IPS-18c (cell line): ENCODE measurements around the gene MAST4.

Experiments
- H3K4me3 ChIP-seq: 2 replicates; pipeline ENCODE4 v1.7.0; 2013; ENCODE audit warnings: low read depth, mild to moderate bottlenecking, low read length, moderate library complexity; ENCODE audit not compliant: insufficient read depth
- H3K9me3 ChIP-seq: one replicate; pipeline ENCODE4 v1.6.1; 2013; ENCODE audit warnings: mild to moderate bottlenecking, low read length, moderate library complexity; ENCODE audit not compliant: control insufficient read depth, insufficient read depth

The MAST4 gene

DNA sequence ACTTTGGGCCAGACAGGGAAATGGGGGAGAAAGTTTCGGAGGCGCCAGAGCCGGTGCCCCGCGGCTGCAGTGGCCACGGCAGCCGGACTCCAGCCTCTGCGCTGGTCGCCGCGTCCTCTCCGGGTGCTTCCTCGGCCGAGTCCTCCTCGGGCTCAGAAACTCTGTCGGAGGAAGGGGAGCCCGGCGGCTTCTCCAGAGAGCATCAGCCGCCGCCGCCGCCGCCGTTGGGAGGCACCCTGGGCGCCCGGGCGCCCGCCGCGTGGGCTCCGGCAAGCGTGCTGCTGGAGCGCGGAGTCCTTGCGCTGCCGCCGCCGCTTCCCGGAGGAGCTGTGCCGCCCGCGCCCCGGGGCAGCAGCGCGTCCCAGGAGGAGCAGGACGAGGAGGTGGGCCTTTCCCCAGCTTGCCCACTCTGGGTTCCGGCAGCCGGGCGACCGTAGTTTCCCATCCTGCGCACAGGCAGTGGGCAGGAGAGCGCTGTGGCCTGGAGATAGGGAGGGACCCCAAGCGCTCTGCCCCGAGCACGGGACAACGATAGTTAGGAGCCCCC lies 516 bp downstream of the MAST4 start:
- Histone ChIP-seq H3K4me3 (peak overlapping the region; percentile 83), H3K9me3 (peaks cover 8% of the 10 kb centered on the region)

DNA sequence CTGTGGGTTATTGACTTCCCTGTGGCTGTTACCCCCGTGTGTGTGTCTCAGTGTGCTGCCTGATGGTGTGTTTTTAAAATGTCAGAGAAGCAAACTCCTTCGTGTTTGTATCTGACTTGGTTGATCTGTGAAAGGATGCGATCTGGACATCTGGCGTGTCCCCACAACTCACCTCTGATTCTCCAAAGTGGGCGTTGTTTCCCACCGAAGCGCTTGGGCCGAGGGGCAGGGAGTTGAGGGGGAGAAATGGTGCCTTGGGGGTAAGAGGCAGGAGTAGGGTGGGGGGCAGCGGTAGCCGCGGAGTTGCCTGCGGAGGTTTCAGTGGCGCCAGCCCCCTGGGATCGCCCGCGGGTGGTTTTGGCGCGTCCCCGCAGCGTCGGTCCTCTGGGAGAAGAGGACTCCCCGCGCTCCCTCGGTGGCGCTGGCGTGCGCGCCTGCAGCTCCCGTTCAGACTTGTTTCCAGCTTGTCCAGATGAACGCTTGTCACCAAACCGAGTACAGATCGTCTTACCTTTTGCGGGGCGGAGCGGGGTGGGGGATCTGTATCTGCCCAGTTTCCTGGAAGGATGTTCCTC lies 1.1 kb downstream of the MAST4 start:
- peak overlapping the region; percentile 83 for H3K4me3 ChIP-seq
- H3K9me3 ChIP-seq = peaks cover 8% of the 10 kb centered on the region

DNA sequence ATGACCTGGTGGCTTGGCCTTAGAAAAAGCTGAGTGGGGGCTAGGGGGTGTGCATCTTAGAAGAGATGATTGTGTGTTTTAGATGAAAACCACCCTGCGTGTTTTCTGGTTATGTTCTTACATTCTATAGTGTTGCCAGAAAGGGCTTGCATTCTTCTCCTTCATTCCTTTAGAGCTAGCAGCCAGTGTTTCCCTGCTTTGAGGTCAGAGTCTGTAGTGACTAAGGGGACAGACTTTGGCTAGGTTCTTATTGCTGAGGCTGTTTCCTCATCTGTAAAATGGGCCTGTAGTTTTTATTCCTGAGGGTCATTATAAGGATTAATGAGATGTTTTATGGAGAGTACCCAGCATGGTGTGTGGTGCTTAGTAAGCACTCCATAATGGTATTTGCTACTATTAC lies 6.4 kb downstream of the MAST4 start:
- Histone ChIP-seq H3K9me3 (peaks cover 7% of the 10 kb centered on the region), H3K4me3 (no peak overlapping the region)

GRCh38 chr5:66603164-66603563 lies 7.0 kb downstream of the MAST4 start:
- Histone ChIP-seq H3K9me3 (peaks cover 6% of the 10 kb centered on the region), H3K4me3 (no peak overlapping the region)

DNA sequence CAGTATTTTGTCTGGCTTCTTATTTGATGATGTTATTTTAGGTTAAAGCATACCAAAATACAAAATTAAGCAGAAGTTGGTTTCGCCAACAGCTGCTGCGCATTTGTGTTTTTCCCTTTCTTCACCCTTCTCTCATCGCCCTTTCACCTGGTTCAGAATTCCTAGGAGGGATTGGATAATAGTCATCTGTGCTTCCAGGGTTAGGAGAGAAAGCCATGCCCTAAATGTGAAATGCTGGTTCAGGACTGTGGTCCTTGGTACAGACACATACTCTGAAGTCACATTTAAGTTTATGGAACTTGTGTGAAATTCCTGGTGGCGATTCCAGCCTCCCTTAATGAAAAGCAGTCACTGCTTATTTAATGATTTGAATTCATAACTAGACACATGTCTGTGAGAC lies 7.7 kb downstream of the MAST4 start:
- no peaks in the 10 kb centered on the region for H3K9me3 ChIP-seq
- H3K4me3 ChIP-seq = no peak overlapping the region

- no peak overlapping the region for H3K4me3 ChIP-seq
- no peaks in the 10 kb centered on the region for H3K9me3 ChIP-seq
These were observed 10.5 kb downstream of the MAST4 start for GRCh38 chr5:66606713-66607112.

DNA sequence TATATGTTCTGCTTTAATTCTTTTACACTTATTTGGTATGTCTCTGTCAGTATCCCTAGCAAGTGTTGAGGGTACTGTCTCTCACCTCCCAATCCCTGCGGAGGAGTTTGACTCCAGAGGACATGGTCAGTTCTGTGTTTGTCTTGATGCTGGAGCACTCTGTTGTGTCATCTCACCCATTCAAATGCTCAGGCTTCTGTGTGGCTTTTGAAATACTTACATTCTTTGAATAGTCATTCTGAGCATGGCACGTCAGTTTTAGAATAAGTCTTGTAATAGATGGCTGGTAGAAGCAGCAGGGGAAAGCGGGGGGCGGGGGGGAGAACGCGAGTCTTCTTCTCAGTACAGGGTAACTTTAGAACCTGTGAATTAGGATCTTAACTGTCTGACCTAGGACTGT lies 12.3 kb downstream of the MAST4 start:
- Histone ChIP-seq H3K9me3 (no peaks in the 10 kb centered on the region), H3K4me3 (no peak overlapping the region)

GRCh38 chr5:66609615-66610014 lies 13.4 kb downstream of the MAST4 start:
- H3K9me3 ChIP-seq = no peaks in the 10 kb centered on the region
- no peak overlapping the region for H3K4me3 ChIP-seq

DNA sequence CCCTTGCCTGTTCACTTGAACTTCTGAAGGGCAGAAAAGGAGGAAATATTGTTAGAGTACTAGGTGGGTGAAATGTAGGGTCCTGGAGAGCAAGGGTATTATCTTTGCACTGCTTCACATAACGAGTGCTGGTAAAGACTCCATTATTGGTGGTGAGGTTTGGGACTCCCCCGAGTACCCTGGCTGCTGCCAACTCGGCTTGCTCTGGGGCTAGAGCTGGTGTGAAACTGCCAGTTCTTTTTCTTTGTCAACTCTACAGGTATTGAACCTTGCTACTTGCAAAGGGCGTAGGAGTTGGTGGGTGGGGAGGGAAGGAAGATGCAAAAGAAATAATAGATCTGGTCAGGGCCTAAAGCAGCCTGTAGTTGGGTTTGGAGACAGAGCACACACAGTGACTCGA lies 16.0 kb downstream of the MAST4 start:
- Histone ChIP-seq H3K9me3 (no peaks in the 10 kb centered on the region), H3K4me3 (no peak overlapping the region)

- Histone ChIP-seq H3K4me3 (no peak overlapping the region), H3K9me3 (no peaks in the 10 kb centered on the region)
These were observed 18.9 kb downstream of the MAST4 start for GRCh38 chr5:66615136-66615535.

DNA sequence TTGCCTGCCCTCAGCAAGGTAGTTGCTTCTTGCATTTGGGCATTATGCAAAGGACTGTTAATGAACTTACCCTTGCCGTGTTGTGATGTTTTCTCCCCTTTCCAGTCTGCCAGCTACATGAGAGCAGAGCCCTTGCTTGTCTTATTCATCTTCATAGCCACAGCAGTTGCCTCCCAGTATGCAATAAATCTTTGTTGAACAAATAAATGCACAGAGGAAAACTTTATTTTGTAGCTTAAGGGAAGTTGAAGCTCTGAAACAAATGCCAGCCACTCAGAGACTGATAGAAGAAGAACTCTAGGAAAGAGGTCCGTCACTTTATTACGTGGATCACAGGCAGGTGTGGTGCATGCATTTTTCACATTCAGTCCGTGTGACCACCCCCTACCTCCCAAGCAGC lies 19.7 kb downstream of the MAST4 start:
- no peaks in the 10 kb centered on the region for H3K9me3 ChIP-seq

DNA sequence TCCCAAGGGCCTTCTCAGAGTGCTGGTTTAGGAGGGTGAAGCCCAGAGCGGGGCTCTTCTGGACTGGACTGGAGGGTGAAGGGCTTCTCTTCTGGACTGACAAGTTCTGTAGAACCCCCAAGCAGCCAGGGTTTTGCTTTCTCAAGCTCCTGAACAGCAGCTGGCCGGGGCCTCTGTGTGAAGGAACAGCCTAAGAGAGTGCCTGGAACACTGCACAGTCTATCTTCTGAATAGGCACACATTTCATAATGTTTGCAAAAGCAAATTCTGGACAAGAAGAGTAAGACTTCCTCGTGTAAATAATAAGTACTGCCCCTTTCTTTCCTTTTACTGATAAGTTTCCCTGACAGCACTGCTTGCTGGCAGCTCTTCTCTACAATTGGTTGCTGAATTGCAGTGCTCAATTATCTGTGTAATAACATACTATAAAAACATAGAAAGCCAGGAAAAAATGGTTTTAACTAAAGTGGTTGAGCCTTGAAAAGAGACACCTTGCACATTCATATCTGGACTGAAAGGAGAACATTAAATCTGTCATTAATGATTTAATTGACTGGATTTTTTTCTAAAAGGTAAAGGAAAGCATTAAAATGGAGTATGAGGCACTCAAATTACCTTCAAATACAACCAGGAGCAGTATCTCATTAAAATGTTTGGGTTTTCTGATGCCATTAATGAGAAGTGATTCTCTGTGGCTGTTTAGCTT lies 20.5 kb downstream of the MAST4 start:
- H3K9me3 ChIP-seq = no peaks in the 10 kb centered on the region
- no peak overlapping the region for H3K4me3 ChIP-seq

More for the DNA sequence above, 19.7 kb downstream of the MAST4 start:
- no peak overlapping the region for H3K4me3 ChIP-seq

- Histone ChIP-seq H3K4me3 (no peak overlapping the region), H3K9me3 (no peaks in the 10 kb centered on the region)
These were observed 21.2 kb downstream of the MAST4 start for GRCh38 chr5:66617226-66617861.

DNA sequence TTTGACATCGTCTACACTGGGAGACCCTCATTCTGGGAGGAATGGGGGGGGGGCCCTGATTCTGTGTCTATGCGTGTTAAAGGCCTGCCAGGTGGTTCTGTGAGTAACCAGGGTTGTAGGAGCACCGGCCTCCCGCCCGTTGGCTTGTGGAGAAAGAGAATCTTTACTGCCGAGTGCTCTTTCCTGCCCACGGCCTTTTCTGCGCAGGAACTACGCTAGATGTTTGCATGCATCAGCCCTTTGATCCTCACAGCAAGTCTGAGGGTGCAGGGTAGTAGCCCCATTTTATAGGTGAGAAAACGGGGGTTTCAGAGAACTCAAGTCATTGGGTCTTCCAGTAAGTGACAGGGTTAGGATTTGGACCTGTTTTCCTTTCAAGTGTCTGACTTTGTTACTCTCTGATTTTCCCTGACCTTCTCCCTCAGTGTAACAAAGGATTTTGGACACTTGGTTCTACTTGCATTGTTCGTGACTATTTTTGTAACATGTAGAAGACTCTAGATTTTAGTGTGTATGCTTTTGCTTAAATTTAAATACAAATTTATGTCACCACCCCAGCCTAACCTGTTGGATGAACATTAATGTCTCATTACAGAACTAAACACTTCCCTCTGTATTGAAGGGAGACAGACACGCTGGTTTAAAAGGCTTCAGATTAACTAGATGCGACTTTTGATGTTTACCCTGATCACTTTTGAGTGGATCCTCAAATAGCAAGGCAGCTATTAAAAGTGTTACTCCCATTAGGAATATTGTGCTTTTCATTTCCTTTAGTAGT lies 22.0 kb downstream of the MAST4 start:
- H3K4me3 ChIP-seq = no peak overlapping the region

DNA sequence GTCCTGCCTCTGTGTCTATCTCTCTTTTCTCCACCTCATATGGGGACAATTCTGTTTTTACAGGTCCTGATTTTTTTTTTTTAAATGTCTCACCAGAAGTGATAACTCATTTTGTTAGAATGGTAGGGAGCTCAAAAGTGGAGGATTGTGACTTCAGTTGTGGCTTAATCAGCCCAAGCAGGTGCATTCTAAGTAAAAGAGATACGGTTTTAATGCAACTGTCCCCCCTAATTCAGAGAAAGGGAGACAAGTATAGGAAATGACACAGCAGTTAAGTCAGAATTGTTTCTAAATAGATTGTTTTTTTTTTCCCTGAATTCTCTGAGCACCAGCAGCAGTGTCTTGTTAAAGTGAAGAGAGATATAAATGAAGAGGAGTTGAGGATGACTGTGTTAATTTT lies 24.5 kb downstream of the MAST4 start:
- Histone ChIP-seq H3K4me3 (no peak overlapping the region), H3K9me3 (no peaks in the 10 kb centered on the region)

More for the DNA sequence above, 22.0 kb downstream of the MAST4 start:
- H3K9me3 ChIP-seq = no peaks in the 10 kb centered on the region

GRCh38 chr5:66621146-66621545 lies 25.0 kb downstream of the MAST4 start:
- H3K9me3 ChIP-seq = no peaks in the 10 kb centered on the region
- no peak overlapping the region for H3K4me3 ChIP-seq

GRCh38 chr5:66621736-66622135 lies 25.5 kb downstream of the MAST4 start:
- Histone ChIP-seq H3K4me3 (no peak overlapping the region), H3K9me3 (no peaks in the 10 kb centered on the region)
